Fibroblast of pulmonary artery (primary cell): ENCODE measurements around the gene NECTIN4.

Source experiments
- DNase-seq: peaks from one replicate; pipeline ENCODE4 v3.0.0-alpha.2; 2010; ENCODE audit warnings: low read depth
- H3K4me3 ChIP-seq: replicated peaks from 2 replicates; pipeline ENCODE4 v1.5.1; 2011; ENCODE audit warnings: low read depth, mild to moderate bottlenecking, control low read depth, low read length, moderate library complexity
- TF ChIP-seq, protein P1 (sequence below): IDR thresholded peaks from 2 replicates; pipeline ENCODE4 v1.5.1; 2011; ENCODE audit warnings: mild to moderate bottlenecking, control low read depth, low read length, inconsistent platforms; ENCODE audit errors: missing control alignments

NECTIN4 gene

DNA sequence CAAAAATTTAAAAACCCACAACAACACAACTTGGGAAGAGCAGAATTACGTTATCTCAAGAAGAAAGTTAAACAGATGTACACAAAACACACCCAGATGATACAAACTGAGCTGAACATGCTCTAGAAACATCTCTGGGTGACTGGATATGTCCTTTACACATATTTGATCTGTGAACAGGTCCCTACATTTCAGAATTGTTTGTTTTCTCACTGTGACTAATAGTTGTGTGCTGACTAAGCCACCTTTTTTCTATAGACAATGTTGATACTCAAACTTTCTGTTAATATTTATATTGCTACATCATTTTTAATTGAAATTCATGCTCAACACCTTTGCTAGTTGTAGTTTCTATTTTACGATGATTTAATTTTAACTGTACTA lies 67.4 kb downstream of the NECTIN4 start:
- H3K4me3 ChIP-seq: peak overlapping the region; percentile 96
- DNase-seq: no peak
- TF ChIP-seq, protein P1, sequence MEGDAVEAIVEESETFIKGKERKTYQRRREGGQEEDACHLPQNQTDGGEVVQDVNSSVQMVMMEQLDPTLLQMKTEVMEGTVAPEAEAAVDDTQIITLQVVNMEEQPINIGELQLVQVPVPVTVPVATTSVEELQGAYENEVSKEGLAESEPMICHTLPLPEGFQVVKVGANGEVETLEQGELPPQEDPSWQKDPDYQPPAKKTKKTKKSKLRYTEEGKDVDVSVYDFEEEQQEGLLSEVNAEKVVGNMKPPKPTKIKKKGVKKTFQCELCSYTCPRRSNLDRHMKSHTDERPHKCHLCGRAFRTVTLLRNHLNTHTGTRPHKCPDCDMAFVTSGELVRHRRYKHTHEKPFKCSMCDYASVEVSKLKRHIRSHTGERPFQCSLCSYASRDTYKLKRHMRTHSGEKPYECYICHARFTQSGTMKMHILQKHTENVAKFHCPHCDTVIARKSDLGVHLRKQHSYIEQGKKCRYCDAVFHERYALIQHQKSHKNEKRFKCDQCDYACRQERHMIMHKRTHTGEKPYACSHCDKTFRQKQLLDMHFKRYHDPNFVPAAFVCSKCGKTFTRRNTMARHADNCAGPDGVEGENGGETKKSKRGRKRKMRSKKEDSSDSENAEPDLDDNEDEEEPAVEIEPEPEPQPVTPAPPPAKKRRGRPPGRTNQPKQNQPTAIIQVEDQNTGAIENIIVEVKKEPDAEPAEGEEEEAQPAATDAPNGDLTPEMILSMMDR: no peak

DNA sequence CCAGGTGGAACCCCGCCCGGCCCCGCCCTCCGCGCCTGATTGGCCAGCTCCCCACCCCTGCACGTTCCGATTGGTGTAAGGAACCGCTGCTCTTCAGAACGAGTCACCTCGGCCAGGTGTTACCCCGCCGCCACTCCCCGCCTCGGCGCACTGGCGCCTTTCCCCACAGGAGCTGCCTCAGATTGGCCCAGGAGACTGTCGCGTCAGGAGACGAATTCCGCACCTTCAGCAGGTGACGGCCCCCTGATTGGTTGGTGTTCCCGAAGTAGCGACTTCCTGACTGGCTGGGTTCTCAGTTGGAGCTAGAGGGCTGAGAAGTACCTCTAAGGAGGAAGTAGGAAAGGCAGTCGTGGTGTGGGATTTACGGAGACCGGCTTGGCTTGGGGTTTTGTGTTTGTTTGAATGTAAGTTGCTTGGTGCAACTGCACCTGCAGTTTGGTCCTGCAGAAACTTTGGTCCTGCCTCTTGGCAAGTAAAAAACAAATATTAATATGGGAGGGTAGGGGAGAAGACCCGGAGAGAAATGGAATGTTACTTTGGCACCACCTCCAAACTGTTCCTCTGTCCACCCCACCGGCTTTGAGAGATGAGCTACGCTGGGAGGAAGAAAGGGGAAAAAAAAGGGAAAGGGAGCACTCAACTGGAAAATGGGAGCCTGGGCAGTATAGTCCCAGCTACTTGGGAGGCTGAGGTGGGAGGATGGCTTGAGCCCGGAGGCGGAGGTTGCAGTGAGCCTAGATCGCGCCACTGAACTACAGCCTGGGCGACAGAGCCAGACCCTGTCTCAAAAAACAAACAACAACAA lies 68.0 kb downstream of the NECTIN4 start:
- H3K4me3 ChIP-seq: peak overlapping the region; percentile 96
- peak; percentile 63 for DNase-seq

More for the DNA sequence above, 68.0 kb downstream of the NECTIN4 start:
- TF ChIP-seq, protein P1: no peak
